NCI-H2029 treated with DMSO at 0.1 percent for 48 hours (cell line): ENCODE data around the gene ATP6V1F.

Experiments
- DNase-seq: peaks from one replicate; lab custom pipeline; 2025; lab: John Stamatoyannopoulos, UW

The ATP6V1F gene

GRCh38 chr7:128835790-128836641, 26.6 kb upstream of the ATP6V1F start:
- no peak for DNase-seq

- no peak for DNase-seq
Observed at GRCh38 chr7:128836729-128837348, 25.8 kb upstream of the ATP6V1F start.

DNA sequence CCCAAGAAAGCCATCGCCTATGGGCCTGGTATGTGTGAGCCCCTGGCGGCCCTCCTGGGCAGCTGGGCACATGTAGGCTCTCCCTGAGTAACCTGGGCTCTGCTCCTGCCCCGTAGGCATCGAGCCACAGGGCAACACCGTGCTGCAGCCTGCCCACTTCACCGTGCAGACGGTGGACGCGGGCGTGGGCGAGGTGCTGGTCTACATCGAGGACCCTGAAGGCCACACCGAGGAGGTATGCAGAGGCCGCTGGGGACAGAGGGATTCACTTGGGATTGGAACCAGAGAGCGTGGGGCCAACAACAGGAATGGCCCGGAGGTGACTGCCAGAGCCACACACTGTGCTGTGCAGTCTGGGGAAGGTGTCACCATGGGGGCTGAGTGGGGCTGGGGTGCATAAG, 25.1 kb upstream of the ATP6V1F start:
- DNase-seq = no peak

GRCh38 chr7:128838109-128838779, 24.4 kb upstream of the ATP6V1F start:
- DNase-seq = no peak

DNA sequence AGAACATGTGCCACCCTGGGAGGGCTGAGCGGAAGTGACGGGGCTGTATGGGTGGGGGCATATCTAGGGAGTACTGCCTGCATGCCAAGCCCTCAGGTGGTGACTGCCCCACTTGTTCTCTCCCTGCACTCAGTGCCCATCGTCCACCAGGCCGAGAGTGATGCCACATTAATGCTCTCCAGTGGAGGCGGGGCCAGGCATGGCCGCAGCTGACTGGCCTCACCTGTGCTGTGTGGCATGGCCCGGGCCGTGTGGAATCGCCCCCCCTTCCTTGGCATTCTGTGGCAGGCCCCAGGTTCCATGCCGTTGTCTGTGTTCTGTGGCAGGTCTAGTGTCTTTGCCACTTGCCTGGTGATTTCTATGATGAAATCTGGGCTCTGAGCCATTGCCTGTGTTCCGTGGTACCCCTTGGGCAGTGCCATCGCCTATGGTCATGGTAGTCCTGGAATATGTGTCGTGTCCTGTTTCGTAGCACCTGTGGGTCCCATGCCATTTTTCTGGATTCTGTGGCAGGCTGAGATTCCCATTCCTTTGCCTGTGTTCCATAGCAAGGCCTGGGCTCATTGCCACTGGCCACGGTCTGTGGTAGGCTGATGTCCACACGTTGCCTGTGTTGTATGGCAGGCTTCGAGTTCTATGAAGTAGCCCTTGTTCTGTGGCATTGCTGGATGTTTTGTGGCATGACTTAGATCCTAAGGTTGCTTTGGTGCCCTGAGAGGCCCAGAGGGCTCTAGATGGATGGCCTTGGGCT, 23.5 kb upstream of the ATP6V1F start:
- no peak for DNase-seq

- DNase-seq = no peak
Observed at GRCh38 chr7:128839751-128840177, 22.9 kb upstream of the ATP6V1F start.

- no peak for DNase-seq
Observed at GRCh38 chr7:128840326-128841170, 22.1 kb upstream of the ATP6V1F start.

GRCh38 chr7:128841171-128841690, 21.4 kb upstream of the ATP6V1F start:
- no peak for DNase-seq

DNA sequence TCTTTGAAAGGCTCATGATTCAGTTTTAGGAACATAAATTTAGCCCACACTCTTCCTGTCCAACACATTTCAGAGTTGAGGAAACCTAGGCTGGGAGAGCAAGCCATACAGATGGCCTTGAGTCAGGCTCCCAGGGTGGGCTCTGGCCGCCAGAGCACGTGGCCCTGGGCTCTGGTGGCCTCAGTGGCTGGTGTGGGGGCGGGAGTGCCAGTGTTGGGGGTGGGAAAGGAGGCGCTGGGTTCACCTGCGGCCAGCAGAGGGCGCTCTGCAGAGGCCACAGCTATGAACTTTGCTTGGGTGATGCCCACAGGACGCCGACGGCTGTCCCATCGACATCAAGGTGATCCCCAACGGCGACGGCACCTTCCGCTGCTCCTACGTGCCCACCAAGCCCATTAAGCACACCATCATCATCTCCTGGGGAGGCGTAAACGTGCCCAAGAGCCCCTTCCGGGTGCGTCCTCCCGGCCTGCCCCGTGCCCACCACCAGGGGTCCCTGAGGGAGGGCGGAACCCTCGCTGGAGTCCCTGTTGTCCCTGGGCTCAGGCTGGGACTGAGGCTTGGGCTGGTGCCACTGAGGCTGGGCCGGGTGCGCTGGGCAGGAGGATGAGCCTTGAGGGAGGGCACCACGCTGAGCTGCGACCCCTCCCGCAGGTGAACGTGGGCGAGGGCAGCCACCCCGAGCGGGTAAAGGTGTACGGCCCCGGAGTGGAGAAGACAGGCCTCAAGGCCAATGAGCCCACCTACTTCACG, 20.6 kb upstream of the ATP6V1F start:
- DNase-seq = no peak

- no peak for DNase-seq
Observed at GRCh38 chr7:128842674-128843641, 19.7 kb upstream of the ATP6V1F start.

DNA sequence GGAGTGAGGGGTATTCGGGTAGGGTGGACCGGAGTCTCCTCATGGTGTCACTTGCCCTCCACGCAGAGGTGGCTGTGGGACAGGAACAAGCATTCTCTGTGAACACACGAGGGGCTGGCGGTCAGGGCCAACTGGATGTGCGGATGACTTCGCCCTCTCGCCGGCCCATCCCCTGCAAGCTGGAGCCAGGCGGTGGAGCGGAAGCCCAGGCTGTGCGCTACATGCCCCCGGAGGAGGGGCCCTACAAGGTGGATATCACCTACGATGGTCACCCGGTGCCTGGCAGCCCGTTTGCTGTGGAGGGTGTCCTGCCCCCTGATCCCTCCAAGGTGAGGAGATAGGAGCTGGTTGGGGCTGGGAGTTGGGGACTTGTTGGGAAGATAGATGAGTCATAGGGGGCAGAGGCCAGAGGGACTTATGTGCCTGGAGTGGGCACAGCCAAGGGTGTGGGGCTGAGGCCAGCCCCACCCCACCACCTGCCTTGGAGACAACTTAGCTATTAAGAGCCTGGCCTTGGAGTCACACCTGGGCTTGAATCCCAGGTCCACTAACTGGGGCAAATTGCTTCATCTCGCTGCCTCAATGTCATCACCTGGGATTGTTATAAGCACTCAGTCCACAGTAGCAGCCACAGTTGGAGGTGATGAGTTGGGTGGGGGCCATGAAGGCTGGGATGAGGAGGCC, 18.6 kb upstream of the ATP6V1F start:
- DNase-seq = no peak

GRCh38 chr7:128844777-128845311, 17.8 kb upstream of the ATP6V1F start:
- DNase-seq = no peak

- DNase-seq = no peak
Observed at GRCh38 chr7:128845475-128845874, 17.2 kb upstream of the ATP6V1F start.

DNA sequence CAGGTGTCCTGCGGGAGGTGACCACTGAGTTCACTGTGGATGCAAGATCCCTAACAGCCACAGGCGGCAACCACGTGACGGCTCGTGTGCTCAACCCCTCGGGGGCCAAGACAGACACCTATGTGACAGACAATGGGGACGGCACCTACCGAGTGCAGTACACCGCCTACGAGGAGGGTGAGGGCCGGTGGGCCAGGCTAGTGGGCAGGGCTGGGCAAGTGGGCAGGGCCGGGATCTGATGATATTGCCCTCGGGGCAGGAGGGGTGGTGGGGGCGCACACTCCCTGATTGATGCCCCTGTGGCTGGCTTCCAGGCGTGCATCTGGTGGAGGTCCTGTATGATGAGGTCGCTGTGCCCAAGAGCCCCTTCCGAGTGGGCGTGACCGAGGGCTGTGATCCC, 16.7 kb upstream of the ATP6V1F start:
- DNase-seq = no peak

DNA sequence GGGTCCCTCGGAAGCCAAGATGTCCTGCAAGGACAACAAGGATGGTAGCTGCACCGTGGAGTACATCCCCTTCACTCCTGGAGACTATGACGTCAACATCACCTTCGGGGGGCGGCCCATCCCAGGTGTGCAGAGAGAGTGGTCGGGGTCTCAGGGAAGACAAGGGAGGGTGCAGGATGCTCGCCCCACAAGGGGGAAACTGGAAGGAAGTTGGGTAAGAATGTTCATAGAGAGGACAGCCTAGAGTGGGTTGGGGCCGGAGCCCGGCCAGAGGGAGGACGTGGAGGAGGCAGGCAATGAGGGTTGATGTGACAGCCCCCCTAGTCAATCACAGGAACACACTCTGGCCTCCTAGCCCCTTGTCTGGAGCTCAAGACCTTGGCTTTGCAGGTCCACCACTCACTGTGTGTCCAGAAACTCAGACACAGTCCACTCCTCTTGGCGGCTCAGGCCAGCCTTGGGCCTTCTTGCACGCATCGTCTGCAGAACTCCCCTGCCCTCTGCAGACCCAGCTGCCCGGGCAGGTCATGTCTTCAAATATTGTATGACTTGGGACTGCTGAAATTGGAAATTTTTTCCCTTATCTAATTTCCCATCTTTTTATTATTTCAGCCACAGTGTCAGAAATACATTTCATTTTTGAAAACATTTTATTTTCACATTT, 15.7 kb upstream of the ATP6V1F start:
- no peak for DNase-seq

- no peak for DNase-seq
Observed at GRCh38 chr7:128847721-128848211, 14.9 kb upstream of the ATP6V1F start.
